ENCODE measurements around the gene ATP6V1G2.

Gene ATP6V1G2

DNA sequence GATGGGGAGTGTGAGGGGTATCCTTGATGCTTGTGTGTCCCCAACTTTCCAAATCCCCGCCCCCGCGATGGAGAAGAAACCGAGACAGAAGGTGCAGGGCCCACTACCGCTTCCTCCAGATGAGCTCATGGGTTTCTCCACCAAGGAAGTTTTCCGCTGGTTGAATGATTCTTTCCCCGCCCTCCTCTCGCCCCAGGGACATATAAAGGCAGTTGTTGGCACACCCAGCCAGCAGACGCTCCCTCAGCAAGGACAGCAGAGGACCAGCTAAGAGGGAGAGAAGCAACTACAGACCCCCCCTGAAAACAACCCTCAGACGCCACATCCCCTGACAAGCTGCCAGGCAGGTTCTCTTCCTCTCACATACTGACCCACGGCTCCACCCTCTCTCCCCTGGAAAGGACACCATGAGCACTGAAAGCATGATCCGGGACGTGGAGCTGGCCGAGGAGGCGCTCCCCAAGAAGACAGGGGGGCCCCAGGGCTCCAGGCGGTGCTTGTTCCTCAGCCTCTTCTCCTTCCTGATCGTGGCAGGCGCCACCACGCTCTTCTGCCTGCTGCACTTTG, 29.0 kb upstream of the ATP6V1G2 start, which contains the start of gene TNF:
Gene TNF, plus strand, starts transcription at position 231 of the 567 bp plus-strand sequence. Its CDS starts 177 bp downstream, at position 408.
- peak; percentile 71 for DNase-seq

DNA sequence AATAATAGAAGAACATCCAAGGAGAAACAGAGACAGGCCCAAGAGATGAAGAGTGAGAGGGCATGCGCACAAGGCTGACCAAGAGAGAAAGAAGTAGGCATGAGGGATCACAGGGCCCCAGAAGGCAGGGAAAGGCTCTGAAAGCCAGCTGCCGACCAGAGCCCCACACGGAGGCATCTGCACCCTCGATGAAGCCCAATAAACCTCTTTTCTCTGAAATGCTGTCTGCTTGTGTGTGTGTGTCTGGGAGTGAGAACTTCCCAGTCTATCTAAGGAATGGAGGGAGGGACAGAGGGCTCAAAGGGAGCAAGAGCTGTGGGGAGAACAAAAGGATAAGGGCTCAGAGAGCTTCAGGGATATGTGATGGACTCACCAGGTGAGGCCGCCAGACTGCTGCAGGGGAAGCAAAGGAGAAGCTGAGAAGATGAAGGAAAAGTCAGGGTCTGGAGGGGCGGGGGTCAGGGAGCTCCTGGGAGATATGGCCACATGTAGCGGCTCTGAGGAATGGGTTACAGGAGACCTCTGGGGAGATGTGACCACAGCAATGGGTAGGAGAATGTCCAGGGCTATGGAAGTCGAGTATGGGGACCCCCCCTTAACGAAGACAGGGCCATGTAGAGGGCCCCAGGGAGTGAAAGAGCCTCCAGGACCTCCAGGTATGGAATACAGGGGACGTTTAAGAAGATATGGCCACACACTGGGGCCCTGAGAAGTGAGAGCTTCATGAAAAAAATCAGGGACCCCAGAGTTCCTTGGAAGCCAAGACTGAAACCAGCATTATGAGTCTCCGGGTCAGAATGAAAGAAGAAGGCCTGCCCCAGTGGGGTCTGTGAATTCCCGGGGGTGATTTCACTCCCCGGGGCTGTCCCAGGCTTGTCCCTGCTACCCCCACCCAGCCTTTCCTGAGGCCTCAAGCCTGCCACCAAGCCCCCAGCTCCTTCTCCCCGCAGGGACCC, 28.0 kb upstream of the ATP6V1G2 start:
- no peak for DNase-seq

DNA sequence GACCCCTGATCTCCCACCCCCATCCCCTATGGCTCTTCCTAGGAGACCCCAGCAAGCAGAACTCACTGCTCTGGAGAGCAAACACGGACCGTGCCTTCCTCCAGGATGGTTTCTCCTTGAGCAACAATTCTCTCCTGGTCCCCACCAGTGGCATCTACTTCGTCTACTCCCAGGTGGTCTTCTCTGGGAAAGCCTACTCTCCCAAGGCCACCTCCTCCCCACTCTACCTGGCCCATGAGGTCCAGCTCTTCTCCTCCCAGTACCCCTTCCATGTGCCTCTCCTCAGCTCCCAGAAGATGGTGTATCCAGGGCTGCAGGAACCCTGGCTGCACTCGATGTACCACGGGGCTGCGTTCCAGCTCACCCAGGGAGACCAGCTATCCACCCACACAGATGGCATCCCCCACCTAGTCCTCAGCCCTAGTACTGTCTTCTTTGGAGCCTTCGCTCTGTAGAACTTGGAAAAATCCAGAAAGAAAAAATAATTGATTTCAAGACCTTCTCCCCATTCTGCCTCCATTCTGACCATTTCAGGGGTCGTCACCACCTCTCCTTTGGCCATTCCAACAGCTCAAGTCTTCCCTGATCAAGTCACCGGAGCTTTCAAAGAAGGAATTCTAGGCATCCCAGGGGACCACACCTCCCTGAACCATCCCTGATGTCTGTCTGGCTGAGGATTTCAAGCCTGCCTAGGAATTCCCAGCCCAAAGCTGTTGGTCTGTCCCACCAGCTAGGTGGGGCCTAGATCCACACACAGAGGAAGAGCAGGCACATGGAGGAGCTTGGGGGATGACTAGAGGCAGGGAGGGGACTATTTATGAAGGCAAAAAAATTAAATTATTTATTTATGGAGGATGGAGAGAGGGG, 27.1 kb upstream of the ATP6V1G2 start:
- DNase-seq, result no peak

DNA sequence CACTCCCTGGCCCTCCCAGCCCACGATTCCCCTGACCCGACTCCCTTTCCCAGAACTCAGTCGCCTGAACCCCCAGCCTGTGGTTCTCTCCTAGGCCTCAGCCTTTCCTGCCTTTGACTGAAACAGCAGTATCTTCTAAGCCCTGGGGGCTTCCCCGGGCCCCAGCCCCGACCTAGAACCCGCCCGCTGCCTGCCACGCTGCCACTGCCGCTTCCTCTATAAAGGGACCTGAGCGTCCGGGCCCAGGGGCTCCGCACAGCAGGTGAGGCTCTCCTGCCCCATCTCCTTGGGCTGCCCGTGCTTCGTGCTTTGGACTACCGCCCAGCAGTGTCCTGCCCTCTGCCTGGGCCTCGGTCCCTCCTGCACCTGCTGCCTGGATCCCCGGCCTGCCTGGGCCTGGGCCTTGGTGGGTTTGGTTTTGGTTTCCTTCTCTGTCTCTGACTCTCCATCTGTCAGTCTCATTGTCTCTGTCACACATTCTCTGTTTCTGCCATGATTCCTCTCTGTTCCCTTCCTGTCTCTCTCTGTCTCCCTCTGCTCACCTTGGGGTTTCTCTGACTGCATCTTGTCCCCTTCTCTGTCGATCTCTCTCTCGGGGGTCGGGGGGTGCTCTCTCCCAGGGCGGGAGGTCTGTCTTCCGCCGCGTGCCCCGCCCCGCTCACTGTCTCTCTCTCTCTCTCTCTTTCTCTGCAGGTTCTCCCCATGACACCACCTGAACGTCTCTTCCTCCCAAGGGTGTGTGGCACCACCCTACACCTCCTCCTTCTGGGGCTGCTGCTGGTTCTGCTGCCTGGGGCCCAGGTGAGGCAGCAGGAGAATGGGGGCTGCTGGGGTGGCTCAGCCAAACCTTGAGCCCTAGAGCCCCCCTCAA, 25.9 kb upstream of the ATP6V1G2 start, which contains the start of gene LTA:
Gene LTA, plus strand, starts transcription at position 249 of the 871 bp plus-strand sequence. Its CDS starts 454 bp downstream, at position 703.
- DNase-seq, result peak; percentile 70

DNA sequence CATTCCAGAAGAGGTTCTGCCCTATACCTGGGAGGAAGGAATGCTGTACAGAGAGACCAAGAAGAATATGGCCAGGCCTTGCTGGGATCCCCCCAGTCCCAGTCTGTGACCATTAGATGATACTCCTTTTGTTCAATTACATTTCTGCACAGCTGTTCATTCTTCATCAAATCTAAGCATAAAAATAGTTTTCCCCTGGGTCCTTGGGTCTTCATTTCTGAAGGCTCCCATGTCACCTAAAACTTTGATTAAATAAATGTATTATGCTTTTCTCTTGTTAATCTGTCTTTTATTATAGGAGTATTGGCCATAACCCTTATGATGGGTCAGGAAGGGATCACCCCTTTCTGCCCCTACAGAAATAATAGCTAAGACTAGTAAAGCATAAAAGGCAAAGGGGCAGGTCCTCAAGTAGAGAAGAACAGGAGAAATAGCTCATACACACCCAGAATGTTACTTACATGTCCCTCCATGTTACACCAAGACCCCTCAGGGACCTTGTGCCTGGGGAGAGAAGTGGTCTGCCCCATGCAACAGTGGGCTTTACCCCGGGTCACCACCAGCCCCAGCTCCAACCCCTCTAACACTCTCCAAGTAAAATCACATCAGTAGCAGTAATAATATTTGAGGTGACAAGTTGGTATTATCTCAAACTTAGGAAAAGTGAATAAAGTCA, 23.6 kb upstream of the ATP6V1G2 start:
- no peak for DNase-seq

DNA sequence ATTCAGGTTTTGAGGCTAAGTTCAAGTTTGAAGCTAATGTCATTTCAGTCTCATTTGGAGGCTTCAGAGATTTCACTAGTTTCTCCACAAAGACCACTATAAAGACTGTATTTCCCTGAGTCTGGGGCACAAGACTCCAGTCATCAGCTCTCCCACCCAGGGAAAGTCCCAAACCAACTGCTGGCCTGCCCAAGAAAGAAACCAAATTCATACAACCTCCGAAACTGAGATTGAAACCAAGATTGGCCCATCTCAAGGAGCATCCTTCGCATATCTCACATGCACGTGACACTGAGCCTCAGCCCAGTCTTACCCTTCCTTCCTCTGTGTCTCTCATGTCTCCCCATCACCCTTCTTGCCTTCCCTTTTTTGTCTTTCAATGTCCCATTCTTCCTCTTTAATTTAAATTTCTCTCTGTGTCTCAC, 22.1 kb upstream of the ATP6V1G2 start:
- peak; percentile 53 for DNase-seq

DNA sequence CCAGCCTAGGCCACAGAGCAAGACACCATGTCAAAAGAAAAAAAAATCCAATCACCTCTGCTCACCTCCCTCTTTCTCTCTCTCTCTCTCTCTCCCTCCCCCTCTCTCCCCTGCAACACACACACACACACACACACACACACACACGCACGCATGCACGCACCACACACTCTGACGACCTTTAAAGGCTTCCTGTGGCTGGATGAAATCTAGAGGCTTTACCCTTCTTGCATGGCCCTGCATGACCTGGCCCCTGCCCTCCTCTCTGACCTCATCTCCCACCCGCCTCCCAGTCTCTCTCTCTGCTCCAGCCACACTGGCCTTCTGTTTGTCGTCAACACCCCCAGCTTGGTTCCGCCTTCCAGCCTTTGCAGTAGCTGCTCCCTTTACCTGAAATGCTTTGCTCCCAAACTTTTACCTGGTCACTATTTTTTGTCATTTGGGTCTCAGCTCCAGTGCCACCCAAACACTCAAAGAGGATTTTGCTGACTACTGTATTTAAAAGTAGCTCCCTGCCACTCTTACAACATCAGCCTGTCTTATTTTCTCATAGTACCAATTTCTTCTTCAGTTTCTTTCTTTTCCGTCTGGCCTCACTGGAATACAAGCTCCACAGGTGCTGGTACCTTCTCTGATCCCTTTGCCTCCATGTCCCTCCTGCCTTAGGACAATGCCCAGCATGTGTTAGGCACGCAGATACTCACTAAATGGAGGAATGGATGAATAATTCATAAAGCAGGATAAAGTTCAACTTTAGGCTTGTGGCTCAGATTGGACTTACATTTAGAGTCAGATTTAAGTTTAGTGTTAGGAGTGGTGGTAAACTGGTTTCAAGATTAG, 21.3 kb upstream of the ATP6V1G2 start:
- no peak for DNase-seq

DNA sequence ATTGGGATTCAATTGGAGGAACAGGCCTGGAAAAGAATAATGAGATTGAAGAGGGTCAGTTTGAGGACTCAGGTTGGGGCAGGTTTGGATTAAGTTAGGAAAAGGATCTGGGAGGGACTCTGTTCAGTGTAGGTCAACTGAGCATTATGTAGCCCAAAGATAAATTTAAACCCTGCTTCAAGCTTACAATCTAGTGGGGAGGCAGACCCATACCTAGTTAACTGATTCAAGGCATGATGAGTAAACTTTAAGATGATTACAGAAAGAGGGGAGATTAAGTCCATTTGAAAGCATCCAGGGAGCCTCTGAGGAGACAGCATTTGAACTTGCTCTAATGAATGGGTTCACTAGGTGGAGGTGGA, 14.3 kb upstream of the ATP6V1G2 start:
- DNase-seq, result no peak

DNA sequence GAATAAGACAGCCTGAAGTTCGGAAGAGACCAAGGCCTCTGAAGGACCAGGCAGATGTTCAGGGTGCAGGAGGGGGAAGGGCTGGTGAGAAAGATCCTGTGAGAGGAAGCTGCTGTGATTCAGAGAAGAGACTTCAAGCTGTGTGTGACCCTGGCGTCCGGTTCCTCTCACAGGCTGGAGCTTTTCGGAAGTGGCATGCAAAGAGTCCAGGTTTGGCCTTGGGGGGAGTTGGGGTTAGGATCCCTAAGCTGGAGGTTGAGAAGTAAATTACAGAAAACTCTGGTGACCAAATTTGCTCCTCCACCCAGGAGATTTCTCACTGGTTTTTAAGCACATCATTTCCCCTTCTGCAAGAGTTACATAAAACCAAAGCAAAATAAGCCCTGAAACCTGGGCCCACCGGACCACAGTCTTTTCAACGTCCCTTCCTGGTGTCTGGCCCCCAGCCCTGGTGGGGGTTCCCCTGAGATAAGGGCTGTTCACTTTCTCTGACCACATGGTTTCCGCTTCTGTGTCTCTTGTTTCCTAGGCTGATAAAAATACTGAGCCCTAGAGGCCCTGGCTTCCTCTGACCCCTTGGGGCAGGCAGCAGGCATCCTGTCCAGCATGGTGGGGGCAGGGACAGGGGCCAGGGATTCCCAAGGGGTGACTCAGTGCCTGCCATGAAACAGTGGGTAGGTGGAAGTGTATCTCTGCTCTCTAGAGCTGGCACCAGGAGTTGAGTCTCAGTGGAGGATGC, 13.7 kb upstream of the ATP6V1G2 start:
- DNase-seq, result peak; percentile 41

DNA sequence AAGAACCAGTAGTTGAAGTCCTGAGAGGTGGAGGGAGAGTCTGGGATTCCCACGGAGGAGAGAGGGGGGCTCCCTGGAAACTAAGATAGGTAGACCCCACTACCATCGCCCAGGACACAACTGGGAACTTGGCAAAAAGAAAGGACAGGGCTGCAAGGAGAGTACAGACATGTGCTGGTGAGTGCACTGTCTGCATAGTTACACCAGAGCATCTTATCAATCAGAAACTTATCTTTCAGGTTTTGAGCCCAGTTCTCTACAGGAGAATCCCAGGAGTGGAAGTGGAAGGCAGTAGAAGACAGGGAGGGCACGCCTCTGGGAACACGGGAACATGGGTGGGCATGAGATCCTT, 13.2 kb upstream of the ATP6V1G2 start:
- DNase-seq, result no peak

DNA sequence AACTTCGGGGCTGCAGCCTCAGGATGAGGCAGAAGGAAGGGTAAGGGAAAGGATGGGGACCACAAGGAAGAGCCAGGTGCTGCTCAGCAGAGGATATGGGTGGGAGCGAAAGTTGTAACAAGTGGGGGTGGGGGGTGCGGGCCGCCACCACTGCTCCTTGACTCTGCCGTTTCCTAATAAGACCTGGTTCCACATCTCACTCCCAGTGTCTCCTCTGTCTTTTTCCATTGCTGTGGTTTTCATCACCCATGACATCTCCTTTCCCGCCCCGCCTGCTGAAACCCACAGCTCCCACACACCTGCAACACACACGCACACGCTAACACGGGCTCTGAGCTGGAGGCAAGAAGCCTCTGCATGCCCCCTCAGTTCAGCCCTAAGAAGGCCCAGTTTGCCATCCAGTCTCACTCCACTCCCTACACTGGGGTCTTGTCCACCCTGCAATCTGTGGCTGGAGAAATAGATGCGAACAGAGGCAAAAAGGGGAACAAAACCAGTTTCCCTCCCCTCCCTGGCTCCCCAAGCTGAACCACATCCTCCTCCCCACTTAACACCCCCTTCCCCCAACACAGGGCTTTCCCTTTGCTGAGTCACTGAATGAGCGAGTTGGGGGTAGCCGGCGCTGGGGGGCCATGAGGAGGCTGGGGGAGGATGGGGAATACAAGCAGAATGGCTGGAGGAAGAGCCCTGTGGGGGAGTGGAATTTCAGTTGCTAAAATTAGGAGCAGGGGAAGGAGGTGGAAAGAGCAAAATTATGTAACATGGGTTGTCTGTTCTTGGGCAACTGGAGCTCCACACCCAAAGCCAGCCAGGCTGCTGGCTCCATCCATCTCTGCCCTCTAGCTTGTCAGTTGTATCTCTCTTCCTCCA, 12.5 kb upstream of the ATP6V1G2 start:
- peak; percentile 58 for DNase-seq

DNA sequence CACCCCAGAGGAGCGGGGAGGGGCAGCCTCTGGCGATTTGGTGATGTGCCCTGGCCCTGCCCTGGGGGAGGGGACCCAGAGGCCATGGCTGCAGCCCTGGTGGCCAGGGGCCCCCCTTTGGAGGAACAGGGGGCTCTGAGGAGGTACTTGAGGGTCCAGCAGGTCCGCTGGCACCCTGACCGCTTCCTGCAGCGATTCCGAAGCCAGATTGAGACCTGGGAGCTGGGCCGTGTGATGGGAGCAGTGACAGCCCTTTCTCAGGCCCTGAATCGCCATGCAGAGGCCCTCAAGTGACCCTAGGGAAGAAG, 11.9 kb upstream of the ATP6V1G2 start:
- DNase-seq, result no peak

DNA sequence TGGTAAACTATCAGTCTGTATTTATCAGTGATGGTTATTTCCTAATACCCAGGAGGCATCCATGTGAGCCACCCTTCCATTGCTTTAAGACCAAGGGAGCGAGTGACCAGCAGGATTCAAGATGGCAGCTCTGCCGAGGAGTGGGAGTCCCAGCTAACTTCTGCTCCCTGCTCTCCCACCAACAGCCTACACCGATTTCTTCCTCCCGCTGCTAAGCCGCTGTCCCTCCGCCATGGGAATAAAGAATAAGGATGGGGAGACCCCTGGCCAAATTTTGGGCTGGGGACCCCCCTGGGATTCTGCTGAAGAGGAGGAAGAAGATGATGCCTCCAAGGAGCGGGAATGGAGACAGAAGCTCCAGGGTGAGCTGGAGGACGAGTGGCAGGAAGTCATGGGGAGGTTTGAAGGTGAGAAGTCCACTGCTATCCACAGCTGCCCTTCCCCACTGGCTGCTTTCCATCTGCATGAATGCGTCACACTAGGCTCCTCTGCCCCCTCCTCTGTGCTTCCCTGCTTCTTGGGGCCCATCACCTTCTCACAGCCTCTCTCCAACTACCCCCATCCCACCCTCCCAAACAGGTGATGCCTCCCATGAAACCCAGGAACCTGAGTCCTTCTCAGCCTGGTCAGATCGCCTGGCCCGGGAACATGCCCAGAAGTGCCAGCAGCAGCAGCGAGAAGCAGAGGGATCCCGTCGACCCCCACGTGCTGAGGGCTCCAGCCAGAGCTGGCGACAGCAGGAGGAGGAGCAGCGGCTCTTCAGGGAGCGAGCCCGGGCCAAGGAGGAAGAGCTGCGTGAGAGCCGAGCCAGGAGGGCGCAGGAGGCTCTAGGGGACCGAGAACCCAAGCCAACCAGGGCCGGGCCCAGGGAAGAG, 11.3 kb upstream of the ATP6V1G2 start:
- DNase-seq, result no peak

DNA sequence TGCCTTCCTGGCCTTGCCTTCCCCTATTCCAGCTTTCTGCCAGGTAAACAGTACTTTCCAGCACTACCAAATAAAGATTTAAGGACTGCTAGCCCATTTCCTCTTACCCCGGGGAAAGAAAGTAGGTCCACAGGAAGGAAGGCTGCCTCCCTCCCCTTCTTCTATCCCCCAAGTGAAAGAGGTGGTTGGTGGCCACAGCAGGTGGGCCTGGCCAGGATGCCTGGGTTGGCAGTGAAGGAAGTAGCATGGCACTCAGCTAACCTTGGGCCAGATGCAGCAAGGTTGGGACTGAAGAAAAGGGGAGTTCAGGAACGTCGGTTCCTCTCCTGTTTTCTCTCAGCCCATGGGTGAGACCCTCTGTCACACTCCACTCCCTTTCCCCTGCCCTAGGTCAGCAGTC, 9.9 kb upstream of the ATP6V1G2 start:
- DNase-seq, result no peak

DNA sequence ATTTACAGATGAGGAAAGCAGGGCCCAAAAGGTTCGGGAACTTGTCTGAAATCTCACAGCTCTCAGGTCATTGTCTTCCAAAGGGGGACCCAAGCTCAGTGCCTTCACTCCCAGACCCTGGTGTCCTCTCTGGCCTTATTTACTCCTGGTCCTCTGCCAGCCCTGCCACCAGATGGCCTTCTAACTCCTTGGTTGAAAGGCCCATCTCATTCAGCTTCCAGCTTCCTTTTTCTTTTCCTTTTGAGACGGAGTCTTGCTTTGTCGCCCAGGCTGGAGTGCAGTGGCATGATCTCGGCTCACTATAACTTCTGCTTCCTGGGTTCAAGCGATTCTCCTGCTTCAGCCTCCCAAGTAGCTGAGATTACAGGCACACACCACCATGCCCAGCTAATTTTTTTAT, 5.0 kb upstream of the ATP6V1G2 start:
- peak; percentile 56 for DNase-seq

DNA sequence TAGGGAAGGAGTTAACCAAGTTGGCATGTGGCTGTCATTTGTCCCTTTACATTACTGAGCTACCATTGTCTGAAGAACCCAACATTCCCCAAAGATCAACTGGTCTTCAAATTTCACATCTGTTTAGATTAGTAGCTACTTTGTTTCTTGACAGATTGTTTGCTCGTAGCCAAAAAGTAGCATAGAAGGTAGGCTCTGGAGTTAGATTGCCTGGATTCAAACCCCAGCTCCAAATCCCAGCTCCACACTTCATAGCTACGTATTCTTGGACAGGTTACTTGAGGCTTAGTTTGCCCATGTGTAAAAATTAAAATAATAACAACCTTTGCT, 2.1 kb upstream of the ATP6V1G2 start:
- DNase-seq, result no peak

DNA sequence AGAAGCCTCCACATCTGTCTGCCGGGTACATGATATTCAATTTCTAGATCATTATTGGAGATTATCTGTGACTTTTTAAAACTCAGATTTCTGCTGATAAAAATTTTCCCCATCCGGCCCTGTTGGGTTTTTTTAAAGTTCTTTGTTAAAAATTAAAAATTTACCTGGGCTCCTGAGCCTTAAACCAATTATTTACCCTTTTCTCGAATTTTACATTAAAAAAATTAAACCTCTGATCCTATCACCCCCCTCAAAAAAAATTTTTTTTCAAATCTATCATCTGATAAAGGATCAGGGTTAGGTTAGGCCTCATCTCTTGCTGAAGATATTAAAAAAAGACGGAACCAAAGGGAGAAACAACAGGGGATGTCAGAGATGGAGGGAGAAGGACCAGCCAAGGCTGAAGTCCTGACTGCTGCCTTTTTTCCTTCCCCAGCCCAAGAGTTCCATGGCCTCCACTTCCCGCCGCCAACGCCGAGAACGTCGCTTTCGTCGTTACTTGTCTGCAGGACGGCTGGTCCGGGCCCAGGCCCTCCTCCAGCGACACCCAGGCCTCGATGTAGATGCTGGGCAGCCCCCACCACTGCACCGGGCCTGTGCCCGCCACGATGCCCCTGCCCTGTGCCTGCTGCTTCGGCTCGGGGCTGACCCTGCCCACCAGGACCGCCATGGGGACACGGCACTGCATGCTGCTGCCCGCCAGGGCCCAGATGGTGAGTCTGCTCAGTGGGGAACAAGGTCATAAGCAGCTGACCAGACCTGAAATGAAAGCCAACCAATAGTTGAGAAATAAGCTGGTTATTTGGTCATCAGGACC, 1.5 kb upstream of the ATP6V1G2 start:
- no peak for DNase-seq

Measured in activated effector memory CD4-positive, alpha-beta T cell treated with Interleukin-2 at 50 U/mL for 16 hours (primary cell).